Activated T-cell treated with anti-CD3 and anti-CD28 coated beads, Interleukin-2, amount 50 U/mL, for 48 hours (primary cell): ENCODE measurements around the gene USP10.

ENCODE experiments used
- DNase-seq, 2 experiments: peaks; one replicate each; pipeline ENCODE4 v3.0.0-alpha.2; 2020

The USP10 gene

DNA sequence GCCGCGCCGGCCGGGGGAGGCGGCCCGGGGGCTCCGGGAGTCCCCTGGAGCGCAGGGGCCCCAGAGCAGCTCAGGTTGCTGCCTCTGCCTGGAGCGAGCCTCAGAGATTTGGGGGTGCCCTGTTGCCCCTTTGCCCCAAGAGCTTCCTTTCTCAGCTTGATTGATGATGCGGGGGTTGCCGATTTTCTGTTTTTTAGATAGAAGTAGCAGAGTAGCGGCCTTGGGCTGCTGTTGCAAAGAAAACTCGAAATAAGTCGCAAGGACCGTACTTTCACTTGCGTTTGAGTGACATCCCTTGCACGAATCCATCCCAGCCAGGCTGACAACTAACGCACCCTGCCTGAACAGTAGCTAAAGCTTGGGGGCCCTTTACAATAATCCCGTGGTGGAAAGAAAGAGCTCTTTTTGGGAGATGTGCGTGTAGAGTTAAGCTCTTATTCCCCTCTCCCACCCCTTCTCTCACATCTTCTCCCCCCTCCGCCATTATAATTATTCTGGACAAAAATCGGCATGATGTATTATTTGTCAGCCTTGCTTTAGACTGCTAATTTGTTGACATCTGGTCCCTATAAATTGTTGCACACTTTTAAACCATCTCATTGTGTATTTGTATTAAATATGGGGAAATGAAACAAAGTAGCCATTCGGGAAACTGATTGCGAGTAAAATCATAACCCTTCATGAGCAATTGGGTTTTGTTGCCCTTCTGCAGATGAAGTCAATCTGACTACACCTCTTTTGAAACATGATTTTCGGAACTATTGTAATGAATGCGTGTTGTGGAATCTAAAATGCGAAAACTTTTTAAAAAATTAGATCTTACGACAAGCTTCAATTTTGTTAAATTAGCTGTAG, 873 bp downstream of the USP10 start:
- DNase-seq, result peak in 1 of 2 experiments; percentile 56

DNA sequence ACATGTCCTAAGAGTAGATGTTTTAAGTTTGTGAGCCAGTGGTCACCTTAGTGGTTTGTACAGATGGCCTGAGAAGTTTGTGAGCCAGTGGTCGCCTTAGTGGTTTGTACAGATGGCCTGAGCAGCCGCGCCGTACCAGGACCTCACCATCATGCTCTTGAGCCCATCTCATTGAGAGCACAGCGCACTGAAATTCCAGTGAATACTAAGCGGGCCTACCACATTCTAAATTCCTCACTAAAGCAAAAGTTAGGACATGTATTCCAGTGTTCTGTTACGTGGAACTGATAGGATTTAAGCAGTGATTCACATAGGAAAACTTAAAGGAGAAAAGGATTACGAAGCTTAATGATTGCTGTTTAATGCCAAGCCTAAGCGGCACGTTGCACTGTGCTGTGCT, 3.9 kb downstream of the USP10 start:
- DNase-seq, result no peak

DNA sequence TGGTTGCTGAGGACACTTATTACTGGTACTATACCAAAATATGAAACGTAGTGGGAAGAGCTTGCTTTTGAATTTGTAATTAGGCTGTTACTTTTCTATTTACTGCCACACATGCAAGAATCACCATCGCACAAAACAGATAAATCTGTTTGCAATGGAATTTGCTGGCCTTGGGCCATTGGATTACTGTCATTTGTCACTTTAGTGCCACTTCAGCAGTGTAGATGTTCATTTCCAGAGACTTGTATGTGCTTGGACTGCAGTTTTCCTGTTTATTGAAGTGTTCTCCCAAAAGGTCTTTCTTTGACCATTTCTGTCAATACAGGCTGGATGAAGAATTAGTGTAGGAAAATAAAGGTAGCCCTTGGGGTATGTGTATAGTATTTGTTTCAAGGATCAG, 4.5 kb downstream of the USP10 start:
- no peak for DNase-seq

- no peak for DNase-seq
Observed at GRCh38 chr16:84706856-84707255, 7.1 kb downstream of the USP10 start.

GRCh38 chr16:84709609-84710008, 9.8 kb downstream of the USP10 start:
- no peak for DNase-seq

DNA sequence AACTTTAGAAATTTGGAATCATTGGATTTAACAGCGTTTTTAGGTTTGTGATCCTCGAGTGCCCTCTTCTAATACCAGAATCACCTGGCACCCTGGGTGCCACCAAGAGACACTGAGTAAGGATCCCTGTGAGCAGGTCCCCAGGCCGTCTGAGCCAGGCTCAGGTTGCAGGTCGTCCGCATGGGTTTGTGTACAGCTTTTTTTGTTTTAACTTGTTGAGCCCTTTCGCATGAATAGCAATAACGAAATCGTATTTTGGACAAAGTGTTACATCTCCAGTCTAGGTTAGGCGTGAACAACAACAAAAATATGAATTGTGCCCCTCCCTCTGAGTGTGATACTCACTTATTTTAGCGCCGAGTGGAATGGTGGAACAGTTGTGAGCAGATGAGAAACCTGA, 10.9 kb downstream of the USP10 start:
- DNase-seq, result no peak

GRCh38 chr16:84712138-84712671, 12.4 kb downstream of the USP10 start:
- DNase-seq, result no peak

- DNase-seq, result no peak
Observed at GRCh38 chr16:84712801-84713775, 13.3 kb downstream of the USP10 start.

DNA sequence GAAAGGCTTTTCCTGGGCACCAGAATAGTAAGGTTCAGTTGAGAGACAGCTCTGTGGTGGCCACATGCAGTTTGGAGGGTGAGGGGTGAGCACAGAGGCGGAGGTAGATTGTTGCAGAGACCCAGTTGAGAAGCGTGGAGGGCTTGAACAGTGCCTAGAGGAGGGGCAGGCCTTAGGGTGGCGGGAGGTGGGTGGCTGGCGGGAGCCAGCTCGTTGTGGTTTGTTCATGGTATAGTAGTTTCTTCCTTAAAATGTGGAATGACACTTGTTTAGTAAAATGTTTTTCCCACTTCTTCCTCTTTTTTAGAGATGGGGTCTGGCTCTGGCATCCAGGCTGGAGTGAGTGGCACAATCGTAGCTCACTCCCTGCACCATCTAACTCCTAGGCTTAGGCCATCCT, 14.2 kb downstream of the USP10 start:
- DNase-seq, result no peak

DNA sequence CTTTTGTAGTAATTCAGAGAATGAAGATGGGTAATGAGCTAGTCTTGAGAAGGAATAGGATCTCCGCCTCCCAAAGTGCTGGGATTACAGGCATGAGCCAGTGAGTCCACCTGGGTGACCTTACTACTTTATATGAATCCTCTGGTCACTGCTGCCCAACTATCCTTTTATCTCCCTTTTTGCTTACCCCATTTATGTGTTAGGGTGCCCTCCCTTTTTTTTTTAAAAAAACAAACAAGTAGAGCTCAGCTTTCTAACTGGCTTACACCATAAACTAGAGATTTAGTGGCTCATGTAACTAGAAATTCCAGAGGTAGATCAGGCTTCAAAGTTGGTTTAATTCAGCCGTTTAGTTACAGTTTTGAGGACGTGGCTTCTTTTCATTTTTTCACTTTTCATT, 15.6 kb downstream of the USP10 start:
- DNase-seq, result no peak

- DNase-seq, result no peak
Observed at GRCh38 chr16:84715854-84716253, 16.1 kb downstream of the USP10 start.

DNA sequence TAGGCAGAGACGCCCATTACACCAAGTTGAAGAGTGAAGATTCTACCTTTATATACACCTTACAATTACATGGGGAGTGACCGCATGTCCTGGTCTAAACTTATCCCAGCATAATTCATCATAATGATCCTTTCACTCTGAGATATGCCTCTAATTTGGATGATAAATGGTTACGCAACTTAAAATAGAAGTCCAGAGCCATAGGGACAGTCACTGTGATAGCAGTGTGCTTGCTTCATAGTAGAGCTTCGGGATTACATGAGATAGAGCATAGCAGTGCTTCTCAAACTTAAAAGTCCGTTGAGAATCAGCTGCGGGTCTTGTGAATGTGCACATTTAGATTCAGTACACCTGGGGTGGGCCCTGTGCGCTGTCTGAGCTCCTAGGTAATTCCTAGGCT, 16.9 kb downstream of the USP10 start:
- no peak for DNase-seq

GRCh38 chr16:84717484-84717883, 17.7 kb downstream of the USP10 start:
- DNase-seq, result no peak

GRCh38 chr16:84720177-84720579, 20.4 kb downstream of the USP10 start:
- DNase-seq, result no peak

GRCh38 chr16:84722068-84722467, 22.3 kb downstream of the USP10 start:
- DNase-seq, result no peak

- no peak for DNase-seq
Observed at GRCh38 chr16:84723906-84724305, 24.1 kb downstream of the USP10 start.

- DNase-seq, result no peak
Observed at GRCh38 chr16:84724606-84725309, 25.0 kb downstream of the USP10 start.

GRCh38 chr16:84725481-84726078, 25.8 kb downstream of the USP10 start:
- DNase-seq, result no peak

- peak; percentile 87 to 88 for DNase-seq
Observed at GRCh38 chr16:84726079-84726668, 26.4 kb downstream of the USP10 start.

- DNase-seq, result peak in 1 of 2 experiments; percentile 33
Observed at GRCh38 chr16:84726669-84727467, 27.1 kb downstream of the USP10 start.

GRCh38 chr16:84728853-84729424, 29.1 kb downstream of the USP10 start:
- DNase-seq, result no peak
